Astrocyte of the cerebellum (primary cell): ENCODE data around the gene EREG.

Source experiments
- DNase-seq: peaks from one replicate; pipeline ENCODE4 v3.0.0-alpha.2; 2011; ENCODE audit warnings: low read depth
- H3K4me3 ChIP-seq: 2 replicates; pipeline ENCODE4 v1.5.1; 2011; ENCODE audit warnings: mild to moderate bottlenecking, low read depth, low read length, moderate library complexity
- CTCF ChIP-seq: IDR thresholded peaks from 2 replicates; pipeline ENCODE4 v1.5.1; 2012; ENCODE audit warnings: low read length, low read depth, moderate library complexity, mild to moderate bottlenecking; ENCODE audit errors: missing control alignments
- in situ Hi-C: cut with HindIII; loops from 2 replicates; pipeline ENCODE4 v1.10.0; 2017; ENCODE audit warnings: low sequenced_read_pairs

EREG gene

GRCh38 chr4:74329307-74329706, 35.6 kb upstream of the EREG start:
- in situ Hi-C loops, result no loop called here
- H3K4me3 ChIP-seq, result no peak overlapping the region
- DNase-seq, result no peak
- no peak for TF ChIP-seq CTCF

DNA sequence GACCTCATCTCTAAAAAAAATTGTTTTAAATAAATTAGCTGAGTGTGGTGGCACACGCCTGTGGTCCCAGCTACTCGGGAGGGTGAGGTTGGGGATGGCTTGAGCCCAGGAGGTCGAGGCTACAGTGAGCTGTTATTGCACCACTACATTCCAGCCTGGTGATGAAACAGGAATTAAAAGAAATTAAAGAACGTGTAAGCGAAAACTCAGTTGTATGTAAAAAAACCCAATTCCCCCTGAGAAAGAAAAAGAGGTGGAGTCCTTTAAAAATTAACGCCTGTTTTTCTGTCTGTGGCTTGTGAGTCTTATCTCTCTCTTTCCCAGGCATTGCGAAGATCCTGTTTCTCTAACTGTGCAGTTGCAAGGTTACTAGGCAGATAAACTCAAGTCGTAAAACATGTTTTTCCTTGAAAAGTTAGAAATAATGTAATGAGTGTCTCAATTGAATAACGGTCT, 34.6 kb upstream of the EREG start:
- TF ChIP-seq CTCF, result no peak
- H3K4me3 ChIP-seq, result no peak overlapping the region
- in situ Hi-C loops, result no loop called here
- DNase-seq, result no peak

- in situ Hi-C loops, result no loop called here
- no peak for DNase-seq
- H3K4me3 ChIP-seq, result no peak overlapping the region
- no peak for TF ChIP-seq CTCF
Observed at GRCh38 chr4:74331252-74331651, 33.7 kb upstream of the EREG start.

DNA sequence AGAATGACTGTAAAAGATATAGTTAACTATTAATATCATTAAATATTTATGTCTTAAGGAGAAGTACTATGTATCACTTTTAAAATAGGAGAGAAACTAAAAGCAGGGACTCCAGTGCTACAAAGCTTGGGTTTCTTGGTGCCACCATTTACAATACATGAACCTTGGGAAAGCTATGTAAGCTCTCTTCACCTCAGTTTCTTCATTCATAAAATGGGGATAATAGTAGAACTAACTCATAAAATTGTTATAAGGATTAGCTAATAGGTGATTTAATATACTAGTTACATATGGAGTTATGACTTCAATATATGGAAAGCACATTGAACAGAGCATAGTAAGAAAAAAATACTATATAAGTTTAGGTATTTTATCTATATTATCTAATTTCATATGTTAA, 33.0 kb upstream of the EREG start:
- TF ChIP-seq CTCF, result no peak
- in situ Hi-C loops, result no loop called here
- DNase-seq, result no peak
- H3K4me3 ChIP-seq, result no peak overlapping the region

DNA sequence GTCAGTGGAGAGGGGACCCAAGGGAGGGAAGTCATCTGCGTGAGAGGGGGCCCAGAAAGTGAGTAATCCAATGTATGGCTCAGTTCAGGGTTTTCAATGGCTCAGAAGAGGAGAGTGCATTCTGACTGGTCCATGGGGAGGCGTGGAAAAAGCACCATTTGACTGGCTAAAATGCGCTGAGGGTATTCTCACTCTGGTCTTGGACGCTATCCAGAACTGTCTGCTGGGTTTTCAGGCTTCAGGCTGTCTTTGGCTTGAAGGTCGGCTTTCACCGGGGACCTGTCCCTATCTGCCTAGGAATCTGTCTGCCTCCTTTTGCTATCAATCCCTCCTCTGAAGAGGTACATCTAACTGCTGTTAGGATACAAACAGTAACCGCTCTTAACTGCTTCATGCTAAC, 30.3 kb upstream of the EREG start:
- no peak for DNase-seq
- H3K4me3 ChIP-seq, result no peak overlapping the region
- TF ChIP-seq CTCF, result no peak
- in situ Hi-C loops, result no loop called here

- no peak overlapping the region for H3K4me3 ChIP-seq
- in situ Hi-C loops, result no loop called here
- TF ChIP-seq CTCF, result no peak
- no peak for DNase-seq
Observed at GRCh38 chr4:74335341-74336021, 29.5 kb upstream of the EREG start.
